Brain microvascular endothelial cell (primary cell): ENCODE measurements around the gene TMTC4.

Experiments used
- DNase-seq: peaks from one replicate; pipeline ENCODE4 v3.0.0-alpha.2; 2020
- H3K27ac ChIP-seq: fragments of 250-450 bp; sonication (Bioruptor Pico); 2 replicates; pipeline ENCODE4 v1.5.1; 2020; ENCODE audit warnings: mild to moderate bottlenecking, moderate library complexity
- H3K27me3 ChIP-seq: fragments of 250-450 bp; sonication (Bioruptor Pico); replicated peaks from 2 replicates; pipeline ENCODE4 v1.5.1; 2020; ENCODE audit warnings: mild to moderate bottlenecking
- H3K36me3 ChIP-seq: fragments of 250-450 bp; sonication (Bioruptor Pico); replicated peaks from 2 replicates; pipeline ENCODE4 v1.5.1; 2020; ENCODE audit warnings: mild to moderate bottlenecking
- H3K4me3 ChIP-seq: 2 replicates; pipeline ENCODE4 v1.5.1; 2011; ENCODE audit warnings: low read depth, mild to moderate bottlenecking, control low read depth, low read length, moderate library complexity
- CTCF ChIP-seq: IDR thresholded peaks from 2 replicates; pipeline ENCODE4 v1.5.1; 2011; ENCODE audit warnings: low read depth, mild to moderate bottlenecking, moderate library complexity, low read length, control low read depth, inconsistent platforms; ENCODE audit errors: missing control alignments
- in situ Hi-C: cut with HindIII; loops from 2 replicates; pipeline ENCODE4 v1.10.0; 2017; ENCODE audit warnings: low sequenced_read_pairs, low pct_ligation_motif_present

TMTC4 gene

GRCh38 chr13:100559886-100560285, 114.7 kb downstream of the TMTC4 start:
- H3K4me3 ChIP-seq: no peak overlapping the region
- no peaks in the 10 kb centered on the region for H3K27me3 ChIP-seq
- no peak for TF ChIP-seq CTCF
- in situ Hi-C loops: no loop called here
- no peak for DNase-seq
- no peak overlapping the region for H3K27ac ChIP-seq
- H3K36me3 ChIP-seq: no peaks in the 10 kb centered on the region
